ENCODE results near the gene ADAMTS2.
"Not testable (repeated sequence)": the region's sequence is repeated elsewhere in the genome, so short reads cannot be mapped to it uniquely, and the experiment has no call there.

The ADAMTS2 gene

DNA sequence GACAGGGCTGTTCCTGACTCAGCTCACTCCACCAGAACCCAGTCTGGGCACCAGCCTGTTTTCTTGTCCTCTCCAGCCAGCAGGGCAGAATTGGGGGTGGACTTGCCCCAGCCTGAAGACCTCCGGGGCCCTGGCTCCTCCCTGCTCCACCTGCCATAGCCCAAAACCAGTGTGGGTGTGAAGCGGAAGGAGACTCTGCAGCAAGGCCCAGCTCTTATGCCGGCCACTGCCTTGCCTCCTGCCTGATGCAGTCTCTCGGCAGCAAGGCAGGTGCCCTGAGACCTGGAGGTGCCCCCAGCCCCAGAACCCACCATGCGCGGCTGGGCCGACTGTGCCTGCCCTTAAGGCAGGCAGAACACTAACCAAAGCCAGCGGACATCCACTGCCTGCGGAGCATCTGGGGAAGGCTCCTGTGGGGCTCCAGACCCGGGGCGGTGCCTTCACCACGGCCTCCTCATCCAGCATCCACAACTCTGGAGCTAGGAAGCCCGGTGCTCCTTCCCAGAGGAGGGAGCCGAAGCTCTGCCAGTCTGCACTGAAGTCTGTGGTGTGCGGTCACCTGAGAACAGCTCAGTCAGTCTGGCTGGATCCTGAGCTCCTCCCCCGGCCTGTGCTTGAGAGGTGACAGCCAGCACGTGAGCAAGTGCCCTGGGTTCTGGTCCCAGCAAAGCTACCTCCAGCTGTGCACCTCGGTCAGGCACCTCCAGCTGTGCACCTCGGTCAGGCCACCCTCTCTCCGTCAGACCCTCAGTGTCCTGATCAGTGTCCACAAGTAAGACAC, 116.7 kb downstream of the ADAMTS2 start:
- DNase-seq, result peak; percentile 59

DNA sequence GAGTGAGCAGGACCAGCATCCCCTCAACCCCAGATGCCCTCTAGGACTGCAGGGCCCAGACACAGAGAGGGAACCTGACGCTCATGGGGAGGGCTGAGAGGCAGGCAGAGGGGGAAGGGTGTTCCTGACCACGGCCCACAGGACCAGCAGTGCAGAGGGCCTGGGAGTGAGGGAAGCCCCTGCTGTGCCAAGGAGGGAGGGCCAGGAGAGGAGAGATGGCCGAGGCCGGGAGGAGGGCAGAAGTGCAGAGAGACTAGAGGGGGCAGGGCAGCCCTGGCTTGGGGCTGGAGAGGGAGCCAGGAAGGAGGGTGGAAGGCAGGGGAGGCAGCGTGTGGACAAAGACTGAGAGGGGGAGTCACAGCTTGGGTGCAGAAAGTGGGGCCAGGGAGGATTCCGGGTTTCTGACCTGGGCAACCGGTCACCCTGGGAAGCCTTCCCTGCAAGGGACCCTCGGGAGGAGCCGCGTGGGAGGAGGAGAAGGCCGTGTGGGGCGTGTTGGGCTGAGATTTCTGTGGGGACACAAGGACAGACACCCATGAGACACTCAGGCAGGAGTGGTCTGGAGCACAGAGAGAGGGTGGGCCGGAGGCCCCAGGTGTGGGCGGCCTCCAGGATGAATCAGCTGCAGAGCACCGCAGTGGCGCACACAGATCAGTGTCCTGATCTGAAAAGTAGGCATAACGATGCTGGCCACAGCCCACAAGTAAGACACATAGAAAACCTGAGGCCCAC, 117.5 kb downstream of the ADAMTS2 start:
- peak; percentile 47 for DNase-seq

DNA sequence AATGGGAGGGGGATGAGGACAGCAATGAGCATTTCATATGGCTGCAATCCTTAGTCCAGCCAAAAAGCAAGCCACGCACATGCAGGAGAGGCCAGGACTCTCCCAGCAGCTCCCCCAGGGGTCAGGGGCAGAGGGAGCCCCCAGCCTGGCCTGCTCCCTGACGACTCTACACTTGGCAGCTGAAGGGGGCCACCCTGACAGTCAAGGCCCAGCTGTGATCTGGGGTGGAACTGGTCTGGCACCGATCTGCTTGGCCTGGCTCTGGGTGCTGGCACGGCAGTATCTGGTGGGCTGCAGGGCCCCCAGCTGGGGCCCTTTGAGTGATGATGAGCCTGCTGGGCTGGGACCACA, 118.1 kb downstream of the ADAMTS2 start:
- peak; percentile 38 for DNase-seq

DNA sequence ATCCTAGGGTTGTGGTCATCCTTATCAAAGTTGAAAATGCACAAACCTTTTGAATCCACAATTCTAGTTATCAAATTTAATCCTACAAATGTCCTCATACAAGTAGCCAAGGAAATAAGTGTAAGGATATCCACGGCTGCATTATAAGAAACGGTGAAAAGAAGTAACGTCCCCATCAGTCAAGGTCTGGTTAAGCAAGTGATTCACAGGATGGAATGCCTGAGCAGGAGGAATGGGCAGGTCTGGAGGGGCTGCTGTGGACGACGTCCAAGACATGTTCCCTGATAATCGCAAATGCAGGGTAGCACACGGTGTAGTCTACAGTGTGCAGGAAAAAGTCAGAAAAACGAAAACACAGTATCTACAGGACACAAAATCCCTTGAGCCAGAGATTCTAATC, 118.6 kb downstream of the ADAMTS2 start:
- DNase-seq, result peak; percentile 33

DNA sequence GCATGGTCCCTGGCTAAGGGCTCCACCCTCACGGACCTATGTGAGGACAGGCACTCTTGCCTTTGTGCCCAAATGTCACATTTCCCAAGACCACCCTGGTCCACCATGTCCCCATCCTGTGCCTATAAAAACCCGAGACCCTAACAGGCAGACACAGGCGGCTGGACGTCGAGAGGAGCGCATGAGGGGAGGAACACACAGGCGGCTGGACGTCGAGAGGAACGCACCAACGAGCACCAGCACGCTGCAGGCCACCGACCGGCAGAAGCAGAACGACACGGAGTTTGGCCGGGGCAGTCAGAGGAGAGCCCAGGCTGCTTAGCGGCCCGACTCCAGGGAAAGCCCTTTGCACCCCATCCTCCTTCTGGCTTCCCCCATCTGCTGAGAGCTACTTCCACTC, 119.9 kb downstream of the ADAMTS2 start:
- DNase-seq, result peak; percentile 35

DNA sequence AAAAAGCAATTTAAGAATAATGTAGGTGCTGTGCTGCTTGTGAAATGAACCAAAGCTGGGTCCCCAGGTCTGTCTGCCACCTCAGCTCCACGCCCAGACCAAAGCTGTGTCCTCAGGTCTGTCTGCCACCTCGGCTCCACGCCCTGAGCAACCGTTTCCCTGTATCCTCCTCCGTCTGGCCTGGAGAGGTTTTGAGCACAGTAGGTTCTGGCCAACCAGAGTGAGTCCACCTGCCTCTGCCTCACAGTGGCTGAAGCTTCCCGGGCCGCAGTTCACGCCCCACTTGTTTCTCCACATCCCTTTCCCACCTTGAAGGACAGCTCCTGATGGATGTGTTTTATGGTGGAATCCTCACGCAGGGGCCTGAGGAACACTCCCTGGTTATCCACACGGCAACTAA, 120.5 kb downstream of the ADAMTS2 start:
- DNase-seq, result peak; percentile 32

DNA sequence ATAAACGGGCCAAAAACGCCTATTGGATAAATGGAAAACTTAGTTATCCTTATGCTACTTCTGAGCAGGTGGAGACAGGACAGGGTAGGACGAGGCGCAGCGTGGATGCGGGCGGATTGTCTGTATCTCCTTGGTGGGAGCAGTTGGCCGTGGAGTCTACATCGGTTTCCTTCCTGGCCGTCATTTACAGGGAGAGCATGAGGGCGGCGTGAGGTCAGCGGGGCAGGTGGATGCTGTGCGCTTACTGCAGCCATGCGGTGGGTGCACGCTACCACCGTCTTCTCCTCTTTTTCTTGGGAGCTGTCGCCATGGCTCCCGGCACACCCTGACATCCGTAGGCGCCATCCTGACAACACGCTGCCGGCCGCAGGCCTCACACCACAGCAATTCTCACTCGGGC, 121.3 kb downstream of the ADAMTS2 start:
- DNase-seq, result no peak

DNA sequence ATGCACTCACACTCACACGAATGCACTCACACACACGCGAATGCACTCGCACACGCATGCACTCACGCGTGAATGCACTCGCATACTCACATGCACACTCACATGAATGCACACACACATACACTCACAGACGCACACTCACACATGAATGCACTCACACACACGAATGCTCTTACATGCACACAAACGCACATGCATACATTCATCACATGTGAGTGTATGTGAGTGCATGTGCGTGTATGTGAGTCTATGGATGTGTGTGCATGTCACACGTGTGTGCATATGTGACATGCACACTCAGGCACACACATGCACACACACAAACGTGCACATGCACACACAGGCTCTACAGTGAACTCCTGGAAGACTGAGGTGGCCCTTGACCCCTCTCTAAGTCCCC, 121.7 kb downstream of the ADAMTS2 start:
- no peak for DNase-seq

DNA sequence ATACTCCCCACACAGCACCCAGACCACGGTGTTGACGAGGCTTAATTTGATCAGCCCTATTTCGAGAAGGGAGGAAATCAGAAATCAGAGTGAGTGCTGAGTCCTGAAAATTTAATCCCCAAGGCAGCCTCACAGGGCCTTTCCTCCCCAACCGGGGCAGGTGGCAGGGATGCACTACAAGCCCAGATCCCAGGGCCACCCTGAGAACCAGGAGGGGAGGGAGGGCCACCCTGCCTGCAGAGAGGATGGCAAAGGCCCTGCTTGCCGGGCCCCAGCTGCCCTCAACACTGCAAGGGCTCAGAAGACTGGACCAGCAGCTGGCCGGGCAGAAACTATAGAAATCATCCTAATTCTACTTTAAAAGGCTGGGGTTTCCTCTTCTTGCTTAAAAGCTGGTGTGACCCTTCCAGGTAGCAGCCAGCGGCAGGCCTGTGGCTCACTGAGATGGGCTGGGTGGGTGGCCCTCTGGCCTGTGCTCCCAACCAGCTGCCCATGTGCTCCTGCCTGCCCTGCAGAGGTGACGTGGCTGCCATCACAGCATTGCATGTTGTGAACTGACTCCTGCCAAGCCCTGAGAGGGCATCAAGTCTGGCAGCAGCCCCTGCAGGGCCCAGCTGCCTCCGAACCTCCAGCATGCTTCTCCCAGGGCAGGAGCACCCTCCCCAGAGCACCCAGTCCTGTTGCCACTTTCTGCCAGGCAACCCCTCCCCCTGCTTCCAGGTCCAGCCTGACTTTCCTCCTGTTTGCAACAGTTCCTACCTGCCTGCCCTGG, 122.8 kb downstream of the ADAMTS2 start:
- DNase-seq, result no peak

DNA sequence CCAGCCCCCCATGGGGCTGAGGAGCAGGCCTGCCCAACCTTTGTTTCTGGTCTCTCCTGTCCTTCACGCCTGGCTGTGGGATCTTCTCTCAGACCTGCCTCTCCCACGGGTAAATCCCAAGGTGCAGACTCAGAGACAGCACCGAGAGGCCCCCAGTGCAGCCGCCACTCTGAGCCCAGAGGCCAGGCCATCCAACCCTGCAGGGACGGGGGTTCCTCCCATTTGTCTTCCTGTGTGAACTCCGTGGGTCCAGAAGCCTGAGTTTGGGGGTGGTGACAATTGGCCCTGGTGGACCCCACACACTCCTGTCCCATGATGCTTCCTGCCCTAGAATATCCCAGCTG, 123.4 kb downstream of the ADAMTS2 start:
- no peak for DNase-seq

DNA sequence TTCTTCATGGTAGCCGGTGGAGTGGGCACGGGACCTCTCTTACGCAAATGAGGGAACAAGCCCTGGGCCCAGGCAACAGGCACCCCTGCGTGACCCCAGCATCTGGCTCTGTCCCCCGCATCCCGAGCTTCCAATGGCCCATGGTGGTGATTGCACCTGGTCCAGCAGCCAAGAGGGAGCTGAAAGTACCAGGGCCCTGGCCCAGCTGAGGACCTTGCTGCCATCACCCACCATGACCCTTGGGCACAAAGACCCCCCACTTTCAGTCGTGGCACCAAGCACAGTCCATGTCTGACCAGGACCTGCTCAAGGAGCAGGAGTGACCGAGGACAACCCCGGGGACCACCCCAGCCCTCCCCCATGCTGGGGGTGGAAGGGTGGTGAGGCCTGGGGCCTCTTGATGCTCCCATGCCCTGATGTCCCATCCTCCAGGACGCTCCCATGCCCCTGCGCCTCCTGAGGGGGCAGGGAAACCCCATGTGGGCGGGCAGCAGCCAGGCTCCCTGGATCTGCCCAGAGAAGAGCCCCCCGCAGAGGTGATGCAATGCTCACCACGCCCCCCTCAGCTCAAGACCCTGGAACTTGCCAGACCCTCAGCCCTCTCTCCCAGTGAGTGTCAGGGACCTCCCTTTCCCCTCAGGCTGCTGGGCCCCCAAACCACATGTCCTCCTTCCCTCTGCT, 123.9 kb downstream of the ADAMTS2 start:
- DNase-seq, result no peak

DNA sequence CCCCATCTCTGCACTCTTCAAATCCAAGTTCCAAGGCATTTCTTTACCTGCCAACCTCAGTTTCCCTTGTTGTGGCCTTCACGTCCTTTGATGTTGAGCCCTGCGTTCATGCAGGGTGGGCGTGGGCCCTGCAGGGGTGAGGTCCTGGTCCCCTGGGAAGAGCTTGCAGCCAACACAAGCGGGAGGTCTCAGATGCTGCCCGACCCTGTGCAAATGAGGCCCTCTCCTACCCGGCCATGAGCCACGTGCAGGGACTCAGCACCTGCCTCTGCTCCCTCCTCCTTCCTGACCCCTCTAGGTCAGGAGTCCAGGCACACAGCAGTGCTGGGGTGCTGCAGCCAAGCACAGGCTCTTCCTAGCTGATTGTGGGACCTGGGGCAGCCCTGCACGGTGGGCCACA, 124.5 kb downstream of the ADAMTS2 start:
- DNase-seq, result no peak

DNA sequence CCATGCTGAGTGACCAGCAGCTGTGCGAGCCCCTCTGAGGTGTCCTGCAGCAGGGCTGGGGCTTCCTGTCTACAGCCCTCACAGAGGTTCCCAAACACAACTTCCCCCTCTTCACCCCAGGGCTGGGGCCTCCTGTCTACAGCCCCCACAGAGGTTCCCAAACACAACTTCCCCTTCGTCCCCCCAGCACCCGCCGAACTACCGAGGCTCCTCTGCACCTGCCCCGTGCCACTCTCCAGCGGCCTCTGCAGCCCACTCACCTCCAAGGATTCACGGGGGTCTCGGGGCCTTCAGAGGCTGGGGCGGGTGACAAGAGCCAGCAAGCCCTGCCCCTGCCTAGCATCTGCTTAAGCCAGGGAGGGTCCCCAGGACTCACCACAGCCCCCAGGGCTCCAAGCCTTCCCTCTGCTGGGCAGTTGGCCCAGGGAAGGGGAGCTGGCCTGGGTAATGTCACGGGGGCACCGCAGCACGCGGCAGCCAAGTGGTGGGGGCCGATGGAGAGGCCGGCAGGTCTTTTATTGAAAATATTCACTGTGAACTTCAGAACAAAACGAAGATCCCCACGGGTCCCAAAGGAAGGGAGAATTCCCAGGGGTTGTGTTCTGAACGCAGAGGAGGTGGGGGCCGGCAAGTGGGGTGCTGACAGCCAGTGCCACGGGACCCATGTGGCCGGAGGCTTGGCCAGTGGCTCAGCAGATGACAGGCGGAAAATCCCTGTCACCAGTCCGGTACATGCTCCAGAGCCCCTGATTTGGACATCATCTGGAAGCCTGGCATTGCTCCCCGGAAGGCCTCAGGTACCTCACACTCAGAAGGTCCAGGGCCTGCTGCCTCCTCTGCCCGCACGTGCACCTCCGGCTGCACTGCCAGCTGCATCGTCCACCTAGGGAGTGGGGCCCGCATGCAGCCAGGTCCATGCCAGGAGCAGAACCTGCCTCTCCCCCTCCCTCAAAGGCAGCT, 125.3 kb downstream of the ADAMTS2 start:
- no peak for DNase-seq

DNA sequence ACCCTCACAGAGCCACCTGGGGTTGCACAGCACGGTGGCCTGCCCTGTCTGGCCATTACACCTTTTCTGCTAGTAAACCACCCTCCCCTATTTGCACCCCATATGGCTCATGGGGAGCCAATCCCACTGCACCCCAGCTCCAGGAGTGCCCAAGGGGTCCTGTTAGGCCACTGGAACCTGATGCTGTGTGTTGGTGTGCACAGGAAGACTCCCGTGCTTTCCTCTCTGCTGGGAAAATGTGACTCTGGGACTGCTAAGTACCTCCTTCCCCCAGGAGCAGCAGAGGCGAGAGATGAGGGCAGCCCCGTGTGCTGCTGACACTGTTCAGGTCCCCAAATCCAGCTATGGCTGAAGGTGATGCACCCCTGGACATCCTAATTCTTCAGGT, 126.3 kb downstream of the ADAMTS2 start:
- no peak for DNase-seq

DNA sequence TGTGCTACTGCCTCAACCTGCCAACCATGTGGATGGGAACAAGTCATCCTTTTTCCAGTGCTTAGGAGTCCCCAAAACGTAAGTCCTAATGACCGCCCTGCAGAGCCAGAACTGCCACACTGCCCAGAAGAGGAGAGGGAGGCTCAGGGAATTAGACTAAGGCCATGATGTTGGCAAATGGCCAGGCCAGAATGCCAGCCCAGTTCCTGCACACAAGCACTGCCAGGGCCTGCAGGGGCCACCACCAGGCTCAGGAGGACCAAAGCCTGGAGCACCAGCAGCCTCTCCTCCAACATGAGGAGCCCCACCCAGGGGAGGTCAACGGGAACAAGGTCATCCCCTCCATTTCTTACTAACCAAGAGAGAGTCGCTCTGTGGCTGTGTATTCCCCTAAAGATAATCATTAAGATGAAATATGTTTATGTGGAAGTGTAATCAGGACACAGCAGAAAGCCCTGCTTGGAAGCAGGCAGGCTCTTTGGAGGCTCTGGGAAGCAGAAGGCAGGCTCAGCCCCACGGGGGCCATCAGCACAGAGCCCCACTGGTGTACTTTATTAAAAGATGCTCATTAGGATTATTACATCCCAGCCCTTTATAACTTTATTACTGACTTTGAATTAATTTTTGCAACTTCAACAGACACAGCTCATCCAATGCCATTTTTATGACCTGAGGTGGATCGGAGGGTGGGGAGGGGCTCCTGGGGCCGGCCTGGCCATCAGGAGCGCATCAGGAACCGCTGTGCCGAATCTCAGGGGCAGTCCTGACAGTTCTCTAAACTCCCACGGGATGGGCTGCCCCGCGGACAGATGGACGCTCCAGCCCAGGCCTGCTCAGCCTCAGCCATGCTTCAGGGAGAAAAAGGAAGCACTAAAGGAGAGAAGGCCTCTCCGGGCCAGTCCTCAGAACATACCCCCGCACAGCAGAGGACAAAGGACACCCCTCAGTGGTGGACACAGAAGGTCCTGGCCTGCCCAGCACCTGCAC, 127.0 kb downstream of the ADAMTS2 start:
- no peak for DNase-seq

DNA sequence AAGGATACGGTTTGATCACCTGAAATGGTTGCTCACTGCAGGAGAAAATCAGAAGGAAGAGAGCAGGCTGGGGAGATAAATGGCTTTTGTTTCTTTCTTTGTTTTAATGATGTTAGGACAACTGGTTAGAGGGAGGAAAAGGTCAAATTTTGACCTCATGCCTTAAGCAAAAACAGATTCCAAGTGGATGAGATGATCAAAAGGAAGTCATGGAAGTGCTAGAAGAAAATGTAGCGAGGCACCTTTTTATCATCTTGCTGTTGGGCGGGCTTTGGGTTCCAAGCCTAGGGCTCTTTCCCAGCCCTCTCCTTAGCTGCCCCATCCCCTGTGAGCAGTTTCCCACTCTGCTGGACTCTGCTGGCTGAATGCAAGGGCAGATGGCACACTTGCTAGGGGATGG, 127.9 kb downstream of the ADAMTS2 start:
- DNase-seq, result no peak

DNA sequence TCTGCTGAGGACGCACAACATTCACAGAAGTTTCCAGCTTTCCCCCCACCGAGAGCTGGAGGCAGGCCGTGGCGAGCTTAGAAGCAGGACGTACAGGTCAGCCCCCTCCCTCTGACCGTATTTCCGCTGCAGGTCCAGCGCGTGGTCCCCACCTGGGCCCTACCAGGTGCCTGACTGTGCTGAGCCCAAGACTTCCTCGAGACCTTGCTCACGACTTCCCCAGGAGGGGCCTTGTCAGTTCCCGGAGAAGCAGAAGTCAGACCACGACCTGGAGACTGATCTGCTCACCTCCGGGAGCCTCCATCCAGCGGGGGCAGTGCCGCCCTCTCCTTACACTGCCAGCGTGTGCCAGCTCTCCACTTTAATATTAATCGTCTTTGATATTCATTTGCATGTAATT, 128.9 kb downstream of the ADAMTS2 start:
- not testable (repeated sequence) for DNase-seq

DNA sequence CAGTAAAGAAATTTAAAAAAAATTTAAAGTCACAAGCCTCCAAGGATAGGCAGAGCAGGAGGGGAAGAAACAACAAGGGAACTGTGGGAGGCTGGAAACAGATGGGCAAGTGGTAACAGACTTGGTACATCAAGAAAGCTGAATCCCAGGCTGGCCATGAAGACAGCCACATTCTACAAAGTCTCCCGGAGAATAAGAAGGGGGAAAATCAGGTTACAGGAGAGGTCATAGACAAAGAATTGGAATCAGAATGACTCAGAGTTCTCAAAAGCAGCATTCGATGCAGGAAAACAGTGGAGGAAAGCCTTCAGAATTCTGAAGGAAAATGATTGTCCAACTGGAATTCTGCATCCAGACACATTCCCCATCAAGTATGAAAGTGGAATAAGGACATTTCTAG, 129.7 kb downstream of the ADAMTS2 start:
- DNase-seq, result no peak

DNA sequence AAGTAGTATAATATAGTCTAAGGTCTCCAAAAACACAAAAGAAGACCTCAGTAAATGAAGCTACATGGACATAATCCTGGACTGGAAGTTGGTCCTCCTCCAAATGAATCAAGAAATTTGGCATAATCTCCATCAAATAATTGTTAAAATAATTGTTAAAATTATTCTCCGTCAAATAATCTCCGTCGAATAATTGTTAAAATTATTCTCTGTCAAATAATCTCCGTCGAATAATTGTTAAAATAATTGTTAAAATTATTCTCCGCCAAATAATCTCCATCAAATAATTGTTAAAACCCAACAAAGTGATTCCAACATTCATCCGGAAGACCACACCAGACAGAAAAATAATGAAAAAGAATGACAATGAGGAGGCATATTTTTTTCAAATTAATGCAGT, 130.6 kb downstream of the ADAMTS2 start:
- DNase-seq, result no peak

DNA sequence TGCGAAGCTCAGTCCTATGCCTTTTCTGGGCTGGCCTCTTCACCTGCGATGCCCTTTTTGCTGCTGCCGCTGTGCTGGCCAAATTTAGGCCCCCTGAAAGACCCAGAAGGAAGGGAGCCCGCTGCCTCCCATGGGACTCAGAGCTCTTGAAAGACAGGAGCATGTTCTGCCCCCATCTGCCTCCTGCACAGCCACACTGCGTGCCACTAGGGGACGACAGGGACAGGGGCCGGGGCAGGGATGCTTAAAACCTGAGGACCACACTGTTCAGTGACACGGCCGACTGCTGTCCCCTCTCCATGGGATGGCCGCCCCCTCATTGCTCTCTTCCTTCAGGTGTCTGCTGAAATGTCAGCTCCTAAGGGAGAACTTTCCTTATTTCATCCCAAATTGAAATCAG, 132.4 kb downstream of the ADAMTS2 start:
- no peak for DNase-seq

DNA sequence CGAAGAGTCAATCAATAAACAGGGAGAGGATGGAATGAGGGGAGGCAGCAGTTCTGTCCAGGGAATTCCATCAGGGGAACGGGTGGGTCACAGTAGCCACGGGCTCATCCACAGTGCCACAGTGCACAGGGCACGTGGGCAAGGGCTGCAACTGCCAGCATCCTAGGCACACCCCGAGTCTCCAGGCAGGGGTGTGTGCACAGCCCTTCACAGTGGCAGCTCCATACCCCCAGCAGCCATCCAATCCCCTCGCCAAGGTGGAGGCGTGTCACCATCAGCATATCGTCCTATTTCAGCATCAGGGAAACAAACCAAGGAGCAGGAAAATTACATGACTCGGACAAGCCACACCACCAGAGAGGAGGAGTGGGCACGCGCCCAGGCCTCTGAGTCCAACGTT, 133.6 kb downstream of the ADAMTS2 start:
- DNase-seq, result no peak

Measured in islet precursor cell (in vitro differentiated cells).